GM18502 (cell line): Measurements from ENCODE around the gene IQCE.
"Not testable (repeated sequence)": the region's sequence is repeated elsewhere in the genome, so short reads cannot be mapped to it uniquely, and the experiment has no call there.

Experiments
- ATAC-seq: cut with Tn5 transposase; IDR thresholded peaks from one replicate; pipeline ENCODE4 v1.9.1; 2021; ENCODE audit warnings: mild to moderate bottlenecking; ENCODE audit not compliant: unreplicated experiment, poor library complexity

The IQCE gene

GRCh38 chr7:2575046-2575732 lies 16.4 kb downstream of the IQCE start:
- no peak for ATAC-seq

- no peak for ATAC-seq
These were observed 17.1 kb downstream of the IQCE start for GRCh38 chr7:2575733-2576340.

- no peak for ATAC-seq
These were observed 18.1 kb downstream of the IQCE start for GRCh38 chr7:2576742-2577491.

DNA sequence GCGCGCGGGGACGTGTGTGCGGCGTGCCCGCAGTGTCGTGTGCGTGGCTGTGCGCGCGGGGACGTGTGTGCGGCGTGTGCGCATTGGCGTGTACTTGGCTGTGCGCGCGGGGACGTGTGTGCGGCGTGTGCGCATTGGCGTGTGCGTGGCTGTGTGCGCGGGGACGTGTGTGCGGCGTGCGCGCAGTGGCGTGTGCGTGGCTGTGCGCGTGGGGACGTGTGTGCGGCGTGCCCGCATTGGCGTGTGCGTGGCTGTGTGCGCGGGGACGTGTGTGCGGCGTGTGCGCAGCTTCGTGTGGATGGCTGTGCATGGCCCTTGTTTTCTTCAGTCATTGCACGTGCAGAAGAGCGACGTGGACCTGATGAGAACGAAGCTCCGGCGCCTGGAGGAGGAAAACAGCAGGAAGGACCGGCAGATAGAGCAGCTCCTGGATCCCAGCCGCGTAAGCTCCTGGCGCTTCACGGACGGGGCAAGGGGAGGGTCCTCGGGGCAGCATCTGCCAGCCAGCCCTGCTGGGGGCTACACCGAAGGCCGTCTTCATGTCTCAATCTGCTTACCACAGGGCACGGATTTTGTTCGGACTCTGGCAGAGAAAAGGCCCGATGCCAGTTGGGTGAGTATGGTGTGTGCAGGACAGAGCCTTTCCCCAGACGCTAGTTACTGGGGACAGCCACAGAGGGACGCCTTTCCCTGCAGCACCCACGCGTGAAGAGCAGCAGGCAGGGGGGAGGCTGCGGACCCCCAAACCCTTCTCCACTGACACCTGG lies 19.3 kb downstream of the IQCE start:
- no peak for ATAC-seq

- ATAC-seq = no peak
These were observed 21.9 kb downstream of the IQCE start for GRCh38 chr7:2580636-2581035.

GRCh38 chr7:2582006-2582735 lies 23.4 kb downstream of the IQCE start:
- no peak for ATAC-seq

- no peak for ATAC-seq
These were observed 25.2 kb downstream of the IQCE start for GRCh38 chr7:2583798-2584580.

- no peak for ATAC-seq
These were observed 26.7 kb downstream of the IQCE start for GRCh38 chr7:2585446-2585845.

GRCh38 chr7:2586326-2587020 lies 27.7 kb downstream of the IQCE start:
- no peak for ATAC-seq

- ATAC-seq = no peak
These were observed 28.4 kb downstream of the IQCE start for GRCh38 chr7:2587134-2587533.

GRCh38 chr7:2587778-2588177 lies 29.0 kb downstream of the IQCE start:
- ATAC-seq = no peak

DNA sequence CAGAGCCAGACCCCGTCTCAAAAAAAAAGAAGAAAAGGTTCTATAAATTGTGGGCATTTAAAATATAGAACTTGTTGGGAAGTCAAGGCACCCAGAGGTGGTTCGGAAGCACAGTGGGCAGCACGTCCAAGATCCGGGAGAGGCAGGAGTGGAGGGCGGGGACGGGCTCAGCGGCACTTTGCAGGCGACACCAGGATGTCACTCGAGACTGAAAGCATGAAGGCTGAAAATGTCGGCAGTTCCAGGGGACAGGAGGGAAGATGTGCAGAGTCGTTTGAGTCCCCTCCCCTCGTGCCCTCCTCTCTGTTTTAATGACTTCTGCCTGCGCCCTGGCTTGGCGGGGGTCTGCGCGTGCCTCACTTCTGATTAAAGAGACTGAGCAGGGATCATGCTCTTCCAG lies 30.6 kb downstream of the IQCE start:
- no peak for ATAC-seq

DNA sequence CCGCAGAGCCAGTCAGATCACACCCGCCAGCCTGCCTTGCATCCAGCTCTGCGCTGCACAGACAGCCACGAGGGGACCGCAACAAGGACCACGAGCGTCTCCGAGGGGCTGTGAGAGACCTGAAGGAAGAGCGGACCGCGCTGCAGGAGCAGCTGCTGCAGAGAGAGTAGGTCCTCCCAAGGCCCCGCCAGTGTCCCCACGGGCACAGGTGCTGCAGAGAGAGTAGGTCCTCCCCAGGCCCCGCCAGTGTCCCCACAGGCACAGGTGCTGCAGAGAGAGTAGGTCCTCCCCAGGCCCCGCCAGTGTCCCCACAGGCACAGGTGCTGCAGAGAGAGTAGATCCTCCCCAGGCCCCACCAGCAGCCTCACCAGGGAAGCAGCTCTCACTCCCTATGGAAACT lies 31.2 kb downstream of the IQCE start:
- not testable (repeated sequence) for ATAC-seq

GRCh38 chr7:2592375-2592865 lies 33.6 kb downstream of the IQCE start:
- no peak for ATAC-seq

DNA sequence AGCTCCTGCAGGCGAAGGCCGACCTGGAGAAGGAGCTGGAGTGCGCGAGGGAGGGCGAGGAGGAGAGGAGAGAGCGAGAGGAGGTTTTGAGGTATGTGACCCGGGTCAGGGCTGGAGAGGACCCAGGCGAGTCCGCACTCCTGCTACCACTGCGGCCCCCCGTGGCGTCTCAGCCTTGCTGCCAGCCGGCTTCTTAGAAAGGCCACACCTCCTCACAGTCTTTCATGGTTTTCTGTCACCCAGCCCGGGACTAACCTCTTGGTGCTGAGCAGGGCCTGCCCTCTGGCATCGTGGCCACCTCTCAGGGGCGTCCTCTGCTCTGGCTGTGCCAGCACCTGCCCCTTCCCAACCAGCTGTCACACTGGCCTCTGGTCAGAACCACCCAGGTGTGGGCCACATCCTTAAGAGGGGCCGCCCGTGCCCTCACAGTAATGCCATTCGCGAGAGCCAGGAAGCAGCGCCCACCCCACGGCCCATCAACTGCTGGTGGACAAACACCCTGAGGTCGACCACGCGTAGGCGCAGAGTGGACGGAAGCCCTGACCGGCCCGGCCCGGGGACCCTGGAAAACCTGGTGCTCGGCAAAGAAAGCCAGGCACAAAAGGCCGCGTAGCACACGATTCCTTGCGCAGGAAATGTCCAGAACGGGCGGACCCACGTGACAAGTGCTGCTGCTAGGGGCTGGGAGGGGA lies 34.4 kb downstream of the IQCE start:
- no peak for ATAC-seq

DNA sequence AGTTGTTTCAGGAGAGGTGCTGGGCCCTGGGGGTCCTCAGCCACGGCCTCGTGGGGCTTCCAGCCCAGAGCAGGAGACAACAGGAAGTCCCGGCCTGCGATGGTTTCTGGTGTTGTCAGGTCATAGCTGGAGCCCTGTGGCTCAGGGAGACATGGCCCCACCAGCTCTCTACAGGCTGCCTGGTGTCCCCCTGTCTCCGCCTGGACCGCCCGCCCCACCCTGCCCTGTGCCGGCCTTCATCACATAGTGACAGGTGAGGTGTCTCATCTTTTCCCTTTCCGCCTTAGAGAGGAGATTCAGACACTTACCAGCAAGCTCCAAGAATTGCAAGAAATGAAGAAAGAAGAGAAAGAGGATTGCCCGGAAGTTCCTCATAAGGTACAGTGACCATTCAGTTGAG lies 35.8 kb downstream of the IQCE start:
- no peak for ATAC-seq

GRCh38 chr7:2595258-2595860 lies 36.6 kb downstream of the IQCE start:
- no peak for ATAC-seq
